RWPE1 (cell line): ENCODE data around the gene SLC8B1.
A peak's percentile ranks its signal among the peaks of the same experiment; 100 is the strongest.

ENCODE experiments used
- CTCF ChIA-PET: fragments of 350-600 bp; sonication (Branson Sonifier 250); formaldehyde crosslinking; extraction: SDS; loops from one replicate; lab custom pipeline; 2021; lab: Yijun Ruan, JAX
- POLR2A ChIA-PET: fragments of 400-600 bp; formaldehyde crosslinking; extraction: SDS; loops from one replicate; lab custom pipeline; 2020; ENCODE audit warnings: antibody characterized with exemption; ENCODE audit not compliant: low non-redundant PET; lab: Yijun Ruan, JAX
- DNase-seq: peaks from one replicate; pipeline ENCODE4 v3.0.0; 2012; ENCODE audit warnings: low spot score
- H3K27ac ChIP-seq: fragments of 450-650 bp; 2 replicates; pipeline ENCODE4 v1.5.1; 2017
- TF ChIP-seq, protein P1 (sequence below): fragments of 450-650 bp; conservative IDR thresholded peaks from 2 replicates; pipeline ENCODE4 v1.5.1; 2017; ENCODE audit warnings: low read depth, mild to moderate bottlenecking

Gene SLC8B1

DNA sequence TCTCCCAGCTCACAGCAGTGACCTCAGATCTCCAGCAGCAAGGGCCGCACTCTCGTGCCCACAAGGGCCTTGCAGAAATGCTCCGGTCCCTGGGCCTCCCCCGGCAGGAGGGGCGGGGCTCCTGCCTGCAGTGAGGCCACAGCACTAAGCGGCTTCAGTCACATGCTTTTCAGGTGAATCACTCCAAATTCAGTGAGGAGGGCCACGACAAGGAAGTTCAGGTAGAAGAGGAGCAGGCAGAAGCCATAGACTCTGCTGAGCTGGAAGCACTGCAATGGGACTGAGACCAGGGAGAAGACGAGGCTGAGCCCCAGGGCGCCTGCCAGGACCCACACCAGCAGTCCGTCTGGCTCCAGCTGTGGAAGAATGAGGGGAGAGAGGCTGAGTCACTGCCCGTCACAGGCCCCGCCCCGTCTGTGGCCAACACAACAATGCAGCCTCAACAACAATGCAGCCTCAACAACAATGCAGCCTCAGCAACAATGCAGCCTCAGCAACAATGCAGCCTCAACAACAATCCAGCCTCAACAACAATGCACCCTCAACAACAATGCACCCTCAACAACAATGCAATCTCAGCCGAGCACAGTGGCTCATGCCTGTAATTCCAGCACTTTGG, 35.2 kb downstream of the SLC8B1 start:
- CTCF ChIA-PET, result no interaction called here
- POLR2A ChIA-PET, result no interaction called here
- peak; percentile 87 for DNase-seq
- TF ChIP-seq, protein P1, sequence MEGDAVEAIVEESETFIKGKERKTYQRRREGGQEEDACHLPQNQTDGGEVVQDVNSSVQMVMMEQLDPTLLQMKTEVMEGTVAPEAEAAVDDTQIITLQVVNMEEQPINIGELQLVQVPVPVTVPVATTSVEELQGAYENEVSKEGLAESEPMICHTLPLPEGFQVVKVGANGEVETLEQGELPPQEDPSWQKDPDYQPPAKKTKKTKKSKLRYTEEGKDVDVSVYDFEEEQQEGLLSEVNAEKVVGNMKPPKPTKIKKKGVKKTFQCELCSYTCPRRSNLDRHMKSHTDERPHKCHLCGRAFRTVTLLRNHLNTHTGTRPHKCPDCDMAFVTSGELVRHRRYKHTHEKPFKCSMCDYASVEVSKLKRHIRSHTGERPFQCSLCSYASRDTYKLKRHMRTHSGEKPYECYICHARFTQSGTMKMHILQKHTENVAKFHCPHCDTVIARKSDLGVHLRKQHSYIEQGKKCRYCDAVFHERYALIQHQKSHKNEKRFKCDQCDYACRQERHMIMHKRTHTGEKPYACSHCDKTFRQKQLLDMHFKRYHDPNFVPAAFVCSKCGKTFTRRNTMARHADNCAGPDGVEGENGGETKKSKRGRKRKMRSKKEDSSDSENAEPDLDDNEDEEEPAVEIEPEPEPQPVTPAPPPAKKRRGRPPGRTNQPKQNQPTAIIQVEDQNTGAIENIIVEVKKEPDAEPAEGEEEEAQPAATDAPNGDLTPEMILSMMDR, result no peak
- H3K27ac ChIP-seq, result peak overlapping the region; percentile 76

DNA sequence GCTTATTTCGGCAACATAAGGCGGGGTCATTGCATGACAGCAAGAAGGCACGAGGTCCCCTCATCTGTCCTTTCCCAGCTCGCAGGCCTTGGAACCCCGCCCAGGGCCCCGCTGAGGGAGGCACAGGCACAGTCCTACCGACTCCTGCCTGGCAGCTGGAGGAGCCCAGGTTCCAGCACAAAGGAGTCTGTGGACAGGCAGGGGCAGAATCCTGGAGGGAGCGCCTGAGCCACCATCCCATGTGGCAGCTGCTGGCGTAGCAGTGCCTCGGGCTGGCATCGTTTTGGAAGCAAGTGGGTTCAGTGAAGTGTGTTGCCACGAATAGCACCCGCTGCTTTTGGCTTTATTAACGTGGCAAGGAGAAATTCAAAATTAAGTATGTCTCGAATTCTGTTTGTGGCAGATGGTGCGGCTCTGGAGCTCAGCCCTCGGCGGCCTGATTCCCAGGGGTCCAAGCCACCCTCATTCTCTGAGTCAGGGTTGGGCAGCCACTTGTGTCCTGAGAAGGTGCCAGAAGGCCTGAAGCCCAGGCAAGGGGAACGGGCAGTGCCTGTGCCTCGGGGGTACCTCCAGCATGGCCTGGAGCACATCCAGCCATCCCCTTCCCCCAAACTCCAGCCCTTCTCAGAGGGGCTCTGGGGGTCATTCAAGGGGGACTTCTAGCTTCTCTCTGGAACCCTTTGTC, 35.9 kb downstream of the SLC8B1 start:
- ChIA-PET POLR2A (no interaction called here), CTCF (interaction anchor here (0.6 kb wide), 1 partner anchor 163 kb away, joined by 3 read pairs; no protein-coding TSS in a partner anchor)
- no peak for DNase-seq
- H3K27ac ChIP-seq, result peak overlapping the region; percentile 76
- TF ChIP-seq, protein P1, result no peak

DNA sequence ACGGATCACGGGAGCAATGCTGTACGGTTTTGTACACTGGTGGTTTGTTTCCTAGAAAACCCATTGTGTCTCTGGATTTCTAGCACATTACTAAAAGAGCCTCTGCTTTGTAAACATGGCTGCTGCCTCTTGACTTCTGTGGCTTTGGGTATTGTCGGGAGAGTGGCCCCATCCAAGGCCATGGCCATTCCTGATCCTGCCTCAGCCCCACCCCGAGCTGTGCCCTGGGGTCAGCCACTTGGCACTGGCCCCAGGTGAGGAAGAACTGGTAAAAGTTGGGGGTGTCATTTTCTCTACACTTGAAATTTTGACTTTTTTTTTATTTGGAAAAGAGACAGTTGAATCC, 36.5 kb downstream of the SLC8B1 start:
- ChIA-PET POLR2A (no interaction called here), CTCF (no interaction called here)
- peak overlapping the region; percentile 76 for H3K27ac ChIP-seq
- no peak for DNase-seq
- TF ChIP-seq, protein P1, result no peak

DNA sequence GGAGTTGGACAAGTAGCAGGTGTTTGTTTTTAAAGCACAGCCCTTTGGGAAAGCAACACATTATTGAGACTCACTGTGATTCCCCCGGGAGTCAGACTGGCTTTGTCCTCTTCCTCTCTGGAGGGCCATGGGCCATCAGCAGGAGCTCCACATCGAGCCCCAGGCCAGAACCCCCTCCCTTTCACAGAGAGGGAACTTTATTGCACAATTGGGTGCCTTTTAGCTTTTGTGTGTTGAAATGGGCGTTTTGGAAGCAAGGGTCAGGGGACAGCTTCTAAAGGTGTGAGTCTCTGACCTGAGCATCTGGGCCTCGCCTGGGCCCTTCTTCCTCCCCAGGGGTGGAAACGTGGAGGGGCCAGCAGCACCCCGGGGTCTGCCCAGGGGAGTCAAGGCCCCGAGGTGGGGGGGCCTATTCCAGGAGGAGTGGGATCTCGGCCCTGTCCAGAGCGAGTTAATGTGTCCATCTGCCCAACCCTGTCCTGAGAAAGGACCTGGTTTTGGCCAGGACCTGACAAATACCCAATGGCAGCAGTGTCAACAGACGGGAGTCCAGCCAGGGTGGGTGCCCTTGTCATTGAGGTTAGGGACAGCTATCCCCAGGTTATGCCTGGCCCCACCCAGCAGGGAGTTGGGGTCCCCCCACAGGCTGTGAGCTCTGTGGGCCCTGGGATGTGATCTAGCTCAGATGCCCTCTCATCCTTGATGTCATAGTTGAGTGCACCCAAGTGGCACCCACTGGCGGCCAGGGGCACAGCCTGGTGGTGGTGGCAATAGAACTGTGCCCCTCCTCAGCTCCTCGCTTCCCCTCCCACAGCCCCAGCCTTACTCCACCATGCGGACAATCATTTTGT, 37.1 kb downstream of the SLC8B1 start:
- ChIA-PET CTCF (no interaction called here), POLR2A (no interaction called here)
- H3K27ac ChIP-seq, result peak overlapping the region; percentile 76
- TF ChIP-seq, protein P1, result no peak
- no peak for DNase-seq

DNA sequence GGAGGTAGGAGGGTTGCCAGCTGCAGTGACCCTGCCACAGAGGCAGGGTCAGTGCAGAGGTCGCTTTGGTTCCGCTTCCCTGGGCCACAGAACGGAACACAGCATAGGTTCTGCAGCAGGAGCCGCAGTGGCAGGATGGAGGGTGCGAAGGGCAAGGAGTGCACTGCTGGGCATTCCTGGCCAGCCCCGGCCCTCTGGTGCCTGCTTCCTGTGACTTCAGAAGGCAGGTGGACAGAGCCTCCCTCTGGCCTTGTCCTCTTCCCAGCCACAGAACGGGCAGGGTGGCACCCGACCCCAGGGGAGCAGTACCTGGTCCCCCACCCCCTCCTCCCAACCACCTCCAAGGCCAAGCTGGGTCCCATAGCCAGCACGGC, 37.7 kb downstream of the SLC8B1 start:
- ChIA-PET POLR2A (no interaction called here), CTCF (no interaction called here)
- H3K27ac ChIP-seq, result peak overlapping the region; percentile 32; the same call in 1 of the 2 replicates
- TF ChIP-seq, protein P1, result no peak
- DNase-seq, result no peak

DNA sequence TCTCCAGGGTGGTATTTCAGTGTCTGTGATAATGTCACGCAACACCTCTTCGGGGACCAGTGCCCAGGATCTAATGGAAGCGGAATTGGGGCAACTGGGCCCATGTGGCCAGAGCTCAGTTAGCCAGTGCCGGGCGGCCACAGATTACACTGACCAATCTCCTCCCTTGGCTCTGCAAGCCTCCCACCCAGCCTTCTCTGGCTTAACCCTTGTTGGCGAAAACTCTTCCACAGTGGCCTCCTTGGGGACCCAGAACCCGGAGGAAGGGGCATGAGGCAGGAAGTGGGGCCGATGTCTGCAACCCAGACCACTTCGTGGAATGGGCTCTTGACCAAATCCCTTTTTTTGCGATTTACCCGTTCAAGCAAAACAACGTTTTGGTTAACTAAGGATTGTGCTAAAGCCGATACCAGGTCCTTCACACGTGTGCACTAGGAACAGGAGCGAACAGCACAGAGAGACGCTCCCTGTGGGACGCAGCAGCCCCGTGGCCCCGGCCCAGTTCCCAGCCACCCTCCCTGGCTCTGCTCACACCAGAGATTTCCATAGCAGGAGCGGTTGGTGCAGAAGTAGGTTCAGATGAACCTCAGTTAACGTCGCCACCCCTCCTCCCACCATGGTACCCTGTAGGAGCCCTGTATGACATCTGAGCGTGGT, 38.2 kb downstream of the SLC8B1 start:
- ChIA-PET POLR2A (no interaction called here), CTCF (no interaction called here)
- DNase-seq, result no peak
- TF ChIP-seq, protein P1, result no peak
- H3K27ac ChIP-seq, result peak overlapping the region; percentile 32; the same call in 1 of the 2 replicates
